IPS-15b (cell line): ENCODE measurements around the gene TTC3.

Experiments used
- H3K27me3 ChIP-seq: one replicate; pipeline ENCODE4 v1.6.1; 2013; ENCODE audit warnings: low read length; ENCODE audit not compliant: control insufficient read depth, insufficient read depth
- H3K36me3 ChIP-seq: one replicate; pipeline ENCODE4 v1.6.1; 2013; ENCODE audit warnings: low read length; ENCODE audit not compliant: control insufficient read depth, insufficient read depth
- H3K4me1 ChIP-seq: one replicate; pipeline ENCODE4 v1.6.1; 2013; ENCODE audit warnings: mild to moderate bottlenecking, low read length; ENCODE audit not compliant: control insufficient read depth, insufficient read depth
- H3K4me3 ChIP-seq: one replicate; pipeline ENCODE4 v1.5.1; 2013; ENCODE audit warnings: low read depth, low read length
- H3K9ac ChIP-seq: one replicate; pipeline ENCODE4 v1.6.1; 2013; ENCODE audit warnings: low read depth, mild to moderate bottlenecking, low read length
- H3K9me3 ChIP-seq: one replicate; pipeline ENCODE4 v1.6.1; 2013; ENCODE audit warnings: mild to moderate bottlenecking, low read length; ENCODE audit not compliant: control insufficient read depth, insufficient read depth

Gene TTC3

DNA sequence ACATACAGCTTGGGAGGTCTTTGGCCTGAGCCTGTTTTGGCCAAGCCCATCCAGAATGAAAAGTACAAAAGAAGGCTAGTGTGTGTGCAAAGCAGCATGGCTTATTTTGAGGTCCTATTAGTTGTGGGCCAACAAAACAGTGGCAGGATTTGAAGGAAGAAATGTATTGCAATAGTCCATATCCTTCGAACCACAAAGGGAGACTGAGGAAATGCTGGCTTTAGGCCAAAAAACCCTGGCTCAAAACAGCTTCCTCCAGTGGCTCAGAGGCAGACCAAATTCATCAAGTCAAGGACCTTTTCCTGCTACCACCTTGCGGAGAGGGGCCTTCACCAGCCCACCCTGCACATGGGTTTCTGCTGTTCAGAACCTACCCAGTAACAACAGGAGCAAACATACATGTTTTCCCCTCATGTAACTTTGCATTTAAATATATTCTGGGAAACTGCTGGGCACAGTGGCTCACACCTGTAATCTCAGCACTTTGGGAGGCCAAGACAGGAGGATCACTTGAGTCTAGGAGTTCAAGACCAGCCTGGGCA, 150.8 kb downstream of the TTC3 start:
- no peaks in the 10 kb centered on the region for H3K9me3 ChIP-seq
- no peaks in the 10 kb centered on the region for H3K4me1 ChIP-seq
- H3K36me3 ChIP-seq, result peaks cover 41% of the 10 kb centered on the region
- peaks cover 11% of the 10 kb centered on the region for H3K27me3 ChIP-seq
- no peak overlapping the region for H3K9ac ChIP-seq
- no peak overlapping the region for H3K4me3 ChIP-seq

DNA sequence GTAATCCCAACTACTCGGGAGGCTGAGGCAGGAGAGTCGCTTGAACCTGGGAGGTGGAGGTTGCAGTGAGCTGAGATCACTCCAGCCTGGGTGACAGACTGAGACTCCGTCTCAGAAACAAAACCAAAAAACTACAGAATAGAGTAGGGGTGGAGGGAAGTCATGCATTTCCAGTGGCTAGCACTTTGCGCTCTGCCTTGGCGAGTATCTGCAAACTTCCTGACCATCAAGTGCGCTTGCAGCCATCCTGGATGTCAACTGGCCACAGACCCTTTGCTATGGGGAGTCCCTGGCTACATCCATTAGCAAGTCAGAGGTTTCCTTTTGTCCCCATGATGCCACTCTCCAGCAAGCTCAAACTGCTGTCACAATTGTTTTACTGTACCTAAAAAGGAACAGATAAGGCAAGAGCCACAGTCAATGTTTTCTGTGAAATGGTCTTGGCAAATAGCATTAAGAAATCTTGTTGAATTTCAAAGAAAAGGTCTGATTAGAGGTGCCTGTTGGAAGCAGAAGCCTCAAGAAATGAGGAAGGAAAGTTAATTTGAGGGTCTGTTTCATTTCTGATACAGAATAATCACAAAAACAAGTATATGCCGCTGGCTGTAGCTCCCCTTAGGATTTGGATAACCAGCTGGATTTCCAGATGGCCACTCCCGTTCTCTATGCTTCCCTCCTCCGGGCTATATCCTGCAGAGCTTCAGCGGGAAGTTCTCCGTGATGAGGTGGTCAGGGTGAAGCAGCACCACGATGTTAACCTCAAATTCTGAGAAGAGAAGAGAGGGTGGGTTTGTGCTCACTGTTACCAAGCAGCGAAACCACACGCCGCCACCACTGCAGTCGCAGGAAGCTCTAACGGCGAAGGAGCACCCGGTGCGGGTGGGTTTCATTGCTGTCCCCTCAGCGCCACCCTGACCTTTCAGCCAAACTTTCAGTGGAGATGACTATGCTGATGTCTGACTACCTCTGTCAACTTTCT, 152.1 kb downstream of the TTC3 start:
- Histone ChIP-seq H3K4me1 (no peaks in the 10 kb centered on the region), H3K4me3 (no peak overlapping the region), H3K36me3 (peaks cover 41% of the 10 kb centered on the region), H3K9me3 (no peaks in the 10 kb centered on the region), H3K9ac (no peak overlapping the region), H3K27me3 (peaks cover 3% of the 10 kb centered on the region)

GRCh38 chr21:37226041-37226920, 153.2 kb downstream of the TTC3 start:
- H3K9ac ChIP-seq, result no peak overlapping the region
- peaks cover 42% of the 10 kb centered on the region for H3K36me3 ChIP-seq
- no peaks in the 10 kb centered on the region for H3K27me3 ChIP-seq
- H3K9me3 ChIP-seq, result no peaks in the 10 kb centered on the region
- H3K4me1 ChIP-seq, result no peaks in the 10 kb centered on the region
- H3K4me3 ChIP-seq, result no peak overlapping the region

DNA sequence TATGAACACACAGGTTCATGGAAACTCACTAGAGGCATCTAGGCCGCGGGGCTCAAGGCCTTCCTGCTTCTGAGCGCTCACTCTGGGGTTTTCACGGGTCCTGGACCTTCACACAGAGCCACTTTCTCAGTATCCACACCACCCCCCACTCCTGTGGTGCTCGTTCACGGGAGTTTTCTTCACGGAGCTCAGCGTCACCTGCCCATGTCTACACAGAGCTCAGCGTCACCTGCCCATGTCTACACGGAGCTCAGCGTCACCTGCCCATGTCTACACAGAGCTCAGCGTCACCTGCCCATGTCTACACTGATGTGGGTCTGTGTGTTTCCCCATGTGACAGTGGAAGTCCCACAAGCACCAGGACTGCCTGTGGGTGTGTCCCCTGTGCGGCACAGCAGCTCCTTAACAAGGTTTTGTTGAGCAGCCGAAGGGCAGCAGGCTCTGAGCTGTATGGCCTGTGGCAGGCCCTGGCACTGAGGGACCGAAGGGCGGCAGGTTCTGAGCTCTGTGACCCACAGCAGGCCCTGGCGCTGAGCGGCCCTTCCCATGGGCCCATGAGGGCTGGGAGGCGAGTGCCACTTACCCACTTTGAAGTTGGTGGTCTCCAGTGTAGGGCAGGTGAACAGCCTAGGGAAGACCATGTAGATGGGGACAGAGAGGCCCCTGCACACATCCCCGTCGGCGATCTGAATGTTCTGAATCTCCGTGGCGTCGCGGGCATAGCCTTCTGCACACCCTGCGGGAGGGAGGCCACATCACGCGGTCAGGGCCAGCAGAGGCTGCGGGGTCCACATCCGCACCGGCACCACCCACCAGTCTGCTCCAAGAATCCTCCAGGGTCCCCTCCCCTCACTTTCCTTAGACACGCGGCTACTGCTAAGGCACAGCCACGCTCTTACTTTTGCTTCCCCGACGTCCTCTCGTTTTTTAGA, 154.3 kb downstream of the TTC3 start:
- Histone ChIP-seq H3K27me3 (no peaks in the 10 kb centered on the region), H3K4me1 (no peaks in the 10 kb centered on the region), H3K36me3 (peaks cover 52% of the 10 kb centered on the region), H3K9ac (no peak overlapping the region), H3K4me3 (no peak overlapping the region), H3K9me3 (no peaks in the 10 kb centered on the region)

GRCh38 chr21:37228003-37228400, 154.9 kb downstream of the TTC3 start:
- no peak overlapping the region for H3K4me3 ChIP-seq
- peaks cover 57% of the 10 kb centered on the region for H3K36me3 ChIP-seq
- H3K4me1 ChIP-seq, result no peaks in the 10 kb centered on the region
- no peaks in the 10 kb centered on the region for H3K27me3 ChIP-seq
- no peak overlapping the region for H3K9ac ChIP-seq
- no peaks in the 10 kb centered on the region for H3K9me3 ChIP-seq

DNA sequence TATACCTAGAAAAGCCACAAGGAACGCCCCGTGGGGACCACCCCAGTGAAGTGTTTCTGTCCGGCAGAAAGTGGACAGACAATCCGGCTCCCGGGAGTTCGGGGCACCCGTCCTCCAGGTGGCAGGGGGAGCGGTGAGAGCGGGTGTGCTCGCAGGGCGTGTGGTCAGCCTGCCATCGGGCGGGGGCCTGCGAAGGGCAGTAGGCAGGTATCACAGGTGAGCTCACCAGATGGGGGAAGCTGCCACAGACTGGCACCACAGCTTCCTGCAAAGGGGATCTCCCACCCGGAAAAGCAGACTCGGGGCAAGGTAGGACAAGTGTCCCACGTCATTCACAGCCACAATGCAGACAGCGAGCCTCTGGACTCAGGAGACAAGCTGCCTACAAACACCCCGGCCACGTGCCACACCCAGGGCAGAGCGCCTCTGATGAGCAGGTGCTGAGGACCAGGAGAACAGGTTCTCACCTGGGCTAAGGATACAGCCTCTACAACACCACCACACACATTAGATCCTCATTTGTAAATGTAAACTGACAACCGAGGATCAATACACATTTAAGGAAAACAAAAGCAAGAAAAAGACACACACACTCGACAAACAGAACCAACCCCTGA, 157.7 kb downstream of the TTC3 start:
- Histone ChIP-seq H3K9me3 (no peaks in the 10 kb centered on the region), H3K4me1 (no peaks in the 10 kb centered on the region), H3K27me3 (no peaks in the 10 kb centered on the region), H3K9ac (no peak overlapping the region), H3K4me3 (no peak overlapping the region), H3K36me3 (peaks cover 47% of the 10 kb centered on the region)

- no peak overlapping the region for H3K4me3 ChIP-seq
- peaks cover 43% of the 10 kb centered on the region for H3K36me3 ChIP-seq
Measured at GRCh38 chr21:37231249-37231645, 158.2 kb downstream of the TTC3 start.

DNA sequence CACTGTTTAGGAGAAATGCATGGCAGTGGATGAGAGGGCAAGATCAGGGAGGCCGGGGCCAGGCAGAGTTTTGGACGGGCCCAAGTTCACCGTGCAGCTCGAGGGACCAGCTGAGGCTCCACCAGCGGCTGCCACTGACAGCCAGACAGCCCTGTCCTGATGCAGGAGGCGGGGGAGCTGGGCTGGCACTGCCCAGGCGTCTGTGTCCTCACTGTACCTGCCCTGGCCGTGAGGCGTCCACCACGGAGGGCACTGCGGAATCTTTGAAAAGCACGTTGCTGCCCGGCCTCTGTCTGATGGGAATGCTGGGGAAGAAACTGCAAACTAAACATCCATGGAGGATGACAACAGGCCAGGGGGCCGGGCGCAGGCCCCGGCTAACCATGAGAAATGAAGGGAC, 158.6 kb downstream of the TTC3 start:
- Histone ChIP-seq H3K4me3 (no peak overlapping the region), H3K36me3 (peaks cover 41% of the 10 kb centered on the region), H3K4me1 (no peaks in the 10 kb centered on the region), H3K9me3 (no peaks in the 10 kb centered on the region), H3K9ac (no peak overlapping the region), H3K27me3 (no peaks in the 10 kb centered on the region)

More at GRCh38 chr21:37231249-37231645, 158.2 kb downstream of the TTC3 start:
- Histone ChIP-seq H3K9me3 (no peaks in the 10 kb centered on the region), H3K9ac (no peak overlapping the region), H3K27me3 (no peaks in the 10 kb centered on the region), H3K4me1 (no peaks in the 10 kb centered on the region)

DNA sequence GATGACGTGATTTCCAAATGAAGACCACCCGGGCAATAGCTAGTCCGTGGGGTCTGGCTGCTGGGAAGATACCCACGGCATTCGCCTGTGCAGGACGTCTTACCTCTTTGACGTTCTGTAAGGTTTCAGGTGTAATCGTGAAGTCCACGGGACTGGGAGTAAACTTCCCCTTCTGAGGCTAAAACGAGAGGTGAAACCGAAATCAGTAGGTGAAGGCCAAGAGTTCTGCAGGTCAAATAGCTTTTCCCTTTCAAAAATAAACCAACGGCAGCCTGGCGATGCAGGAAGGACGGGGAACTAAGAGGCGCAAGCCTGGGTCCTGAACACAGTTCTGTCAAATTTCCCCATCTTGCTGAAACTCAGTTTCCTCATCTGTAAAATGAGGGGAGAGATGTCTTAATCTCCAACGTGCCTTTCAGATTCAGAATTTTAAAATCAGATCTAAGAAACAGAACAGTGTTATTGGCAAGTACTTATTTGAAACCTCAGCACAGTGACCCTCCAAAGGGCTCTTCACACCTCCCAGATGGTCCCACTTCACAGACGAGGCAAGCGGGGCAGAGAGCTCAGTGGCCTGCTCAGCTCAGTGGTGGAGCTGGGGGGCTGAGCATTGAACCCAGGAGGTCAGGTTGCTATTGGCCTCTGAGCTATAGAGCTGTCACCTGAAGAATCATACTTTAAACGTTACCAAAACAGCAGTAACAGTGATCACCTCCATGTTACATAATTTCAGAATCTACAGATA, 159.4 kb downstream of the TTC3 start:
- no peaks in the 10 kb centered on the region for H3K4me1 ChIP-seq
- no peak overlapping the region for H3K9ac ChIP-seq
- H3K9me3 ChIP-seq, result no peaks in the 10 kb centered on the region
- H3K36me3 ChIP-seq, result peaks cover 34% of the 10 kb centered on the region
- no peaks in the 10 kb centered on the region for H3K27me3 ChIP-seq
- no peak overlapping the region for H3K4me3 ChIP-seq

GRCh38 chr21:37233551-37234146, 160.6 kb downstream of the TTC3 start:
- Histone ChIP-seq H3K9me3 (no peaks in the 10 kb centered on the region), H3K36me3 (peaks cover 24% of the 10 kb centered on the region), H3K4me3 (no peak overlapping the region), H3K9ac (no peak overlapping the region), H3K4me1 (no peaks in the 10 kb centered on the region), H3K27me3 (no peaks in the 10 kb centered on the region)
